Measurements from ENCODE around the gene TCOF1. TPM values are rescaled to one million over a fixed set of nuclear protein-coding genes. Genes with fewer than 3 reads are reported as not detected.

TCOF1 gene
- total and polyA plus RNA-seq, 8 donors = 21.8 to 42.6 (median 31.1) TPM

DNA sequence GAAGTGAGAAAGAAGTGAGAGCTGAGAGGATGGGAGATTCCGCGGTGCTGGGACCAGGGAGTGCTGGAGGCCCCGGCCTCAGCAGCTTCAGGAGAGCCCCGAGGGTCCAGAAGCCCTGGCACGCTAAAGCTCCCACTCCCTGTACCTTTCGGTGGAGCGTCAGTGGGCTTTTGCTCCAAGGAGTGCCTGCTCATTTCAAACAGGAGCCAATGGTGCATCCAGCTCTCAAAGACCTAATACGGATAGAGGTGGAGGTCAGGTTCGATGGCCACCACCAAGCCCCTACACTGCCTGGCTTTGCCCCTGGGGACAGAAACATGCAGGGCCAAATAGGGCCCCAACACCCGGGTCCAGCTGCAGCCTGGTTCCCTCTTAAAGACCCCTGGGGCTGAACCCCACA, 47.0 kb downstream of the TCOF1 start:
- peaks cover 0 to 92% of the 10 kb centered on the region in 2 donors for H3K36me3 ChIP-seq
- peaks cover 0 to 25% of the 10 kb centered on the region in 2 donors for H3K4me1 ChIP-seq
- TF ChIP-seq, protein P1, sequence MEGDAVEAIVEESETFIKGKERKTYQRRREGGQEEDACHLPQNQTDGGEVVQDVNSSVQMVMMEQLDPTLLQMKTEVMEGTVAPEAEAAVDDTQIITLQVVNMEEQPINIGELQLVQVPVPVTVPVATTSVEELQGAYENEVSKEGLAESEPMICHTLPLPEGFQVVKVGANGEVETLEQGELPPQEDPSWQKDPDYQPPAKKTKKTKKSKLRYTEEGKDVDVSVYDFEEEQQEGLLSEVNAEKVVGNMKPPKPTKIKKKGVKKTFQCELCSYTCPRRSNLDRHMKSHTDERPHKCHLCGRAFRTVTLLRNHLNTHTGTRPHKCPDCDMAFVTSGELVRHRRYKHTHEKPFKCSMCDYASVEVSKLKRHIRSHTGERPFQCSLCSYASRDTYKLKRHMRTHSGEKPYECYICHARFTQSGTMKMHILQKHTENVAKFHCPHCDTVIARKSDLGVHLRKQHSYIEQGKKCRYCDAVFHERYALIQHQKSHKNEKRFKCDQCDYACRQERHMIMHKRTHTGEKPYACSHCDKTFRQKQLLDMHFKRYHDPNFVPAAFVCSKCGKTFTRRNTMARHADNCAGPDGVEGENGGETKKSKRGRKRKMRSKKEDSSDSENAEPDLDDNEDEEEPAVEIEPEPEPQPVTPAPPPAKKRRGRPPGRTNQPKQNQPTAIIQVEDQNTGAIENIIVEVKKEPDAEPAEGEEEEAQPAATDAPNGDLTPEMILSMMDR (IDR thresholded peaks at IDR 0.05) = no peak
- intact Hi-C loops (cut with DNase I) = no loop called here
- ATAC-seq = no peak
- no peaks in the 10 kb centered on the region for H3K9me3 ChIP-seq
- peak in 1 of 4 donors; percentile 42 for DNase-seq
- H3K4me3 ChIP-seq = no peak overlapping the region
- no peak overlapping the region for H3K27ac ChIP-seq
- no peaks in the 10 kb centered on the region for H3K27me3 ChIP-seq

DNA sequence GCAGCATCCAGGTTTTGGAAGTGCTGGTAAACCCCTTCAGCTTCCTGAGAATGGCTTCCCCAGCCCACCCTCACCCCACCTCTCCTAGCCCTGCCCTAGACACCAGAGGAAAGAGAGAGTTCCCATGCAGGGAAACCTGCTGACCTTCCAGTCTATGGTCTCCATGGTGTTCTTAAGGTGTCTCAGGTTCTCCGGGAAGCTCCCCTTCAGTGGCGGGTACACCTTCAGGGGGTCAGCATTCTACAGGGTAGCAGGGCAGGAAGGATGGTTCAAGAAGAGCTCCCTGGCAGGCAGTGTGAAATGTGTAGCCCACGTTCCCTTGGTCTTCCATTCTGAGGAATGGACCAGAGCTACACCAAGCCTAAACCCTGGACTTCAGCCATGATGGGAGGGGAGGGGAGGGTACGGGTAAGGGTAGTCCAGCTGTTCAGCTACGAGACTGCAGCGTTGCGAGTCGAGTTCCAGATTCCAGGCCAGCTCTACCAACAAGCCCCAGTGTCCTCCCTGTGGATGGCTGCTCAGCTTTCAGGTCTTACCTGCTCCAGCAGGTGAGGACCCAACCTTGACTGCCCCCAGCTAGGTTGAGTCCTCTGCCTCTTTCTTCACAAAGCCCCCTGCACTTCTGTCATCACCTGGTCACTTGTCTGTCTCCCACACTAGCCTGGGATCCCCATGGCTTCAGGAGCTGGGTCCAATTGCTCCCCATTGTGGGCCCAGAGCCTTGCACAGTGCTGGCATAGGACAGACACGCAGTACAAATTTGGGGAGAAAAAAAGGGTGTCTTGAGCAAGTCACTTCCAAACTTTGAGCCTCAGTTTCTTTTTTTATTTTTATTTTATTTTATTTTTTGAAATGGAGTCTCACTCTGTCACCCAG, 47.7 kb downstream of the TCOF1 start:
- Histone ChIP-seq H3K4me1 (peaks cover 0 to 32% of the 10 kb centered on the region in 2 donors), H3K36me3 (peaks cover 0 to 86% of the 10 kb centered on the region in 2 donors), H3K4me3 (no peak overlapping the region), H3K27me3 (no peaks in the 10 kb centered on the region), H3K9me3 (no peaks in the 10 kb centered on the region), H3K27ac (peak overlapping the region in 1 of 2 donors; percentile 5)
- DNase-seq = no peak
- intact Hi-C loops (cut with DNase I) = no loop called here
- no peak for ATAC-seq
- TF ChIP-seq, protein P1 (IDR thresholded peaks at IDR 0.05) = no peak

DNA sequence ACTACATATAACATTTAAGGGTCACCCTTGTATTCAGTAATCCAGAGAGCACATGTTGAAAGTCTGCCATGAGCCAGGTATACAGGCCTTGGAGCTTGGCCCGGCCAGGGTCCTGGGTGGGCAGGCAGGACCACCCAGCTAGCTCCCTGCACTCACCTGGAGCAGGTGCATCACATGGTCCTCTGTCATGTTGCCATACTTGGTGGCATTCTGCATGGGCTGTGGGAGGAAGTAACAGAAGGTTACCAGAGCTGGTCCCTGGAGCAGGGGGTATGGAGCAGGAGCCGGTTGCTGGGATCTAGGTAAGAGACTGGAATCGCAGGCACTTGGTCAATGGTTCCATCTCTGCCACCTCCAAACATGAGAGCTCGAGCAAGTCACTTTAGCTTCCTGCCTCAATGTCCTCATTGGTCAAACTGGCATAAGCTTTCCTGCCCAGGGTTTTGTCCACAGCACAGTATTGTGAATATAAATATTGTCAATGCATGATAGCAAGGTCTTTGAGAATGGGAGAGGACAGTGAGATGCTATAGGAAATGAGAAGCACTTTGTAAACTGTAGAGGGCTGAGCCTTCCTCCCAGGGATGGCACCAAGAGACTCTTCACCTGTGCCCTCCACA, 48.7 kb downstream of the TCOF1 start:
- no peak for ATAC-seq
- Histone ChIP-seq H3K4me1 (peaks cover 0 to 40% of the 10 kb centered on the region in 2 donors), H3K4me3 (no peak overlapping the region), H3K27me3 (no peaks in the 10 kb centered on the region), H3K9me3 (no peaks in the 10 kb centered on the region), H3K36me3 (peaks cover 0 to 76% of the 10 kb centered on the region in 2 donors), H3K27ac (no peak overlapping the region)
- TF ChIP-seq, protein P1 (IDR thresholded peaks at IDR 0.05) = no peak
- intact Hi-C loops (cut with DNase I) = no loop called here
- DNase-seq = no peak

DNA sequence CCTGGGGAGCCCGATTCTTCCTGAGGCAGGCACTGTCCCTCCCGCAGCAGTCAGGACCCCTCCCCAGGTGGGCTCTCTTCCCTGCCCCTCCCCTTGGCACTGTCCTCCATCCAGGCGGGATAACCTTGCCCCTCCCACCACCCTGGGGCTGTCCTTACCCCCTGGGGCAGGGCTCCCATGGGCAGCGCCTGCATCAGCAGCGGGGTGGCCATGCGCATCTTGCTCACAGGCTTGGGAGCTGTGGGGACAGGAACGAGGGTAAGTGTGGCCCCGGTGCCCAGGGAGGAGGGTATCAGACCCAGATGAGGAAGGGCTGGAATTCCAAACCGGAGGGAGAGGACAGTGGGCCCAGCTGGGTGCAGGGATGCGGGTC, 49.2 kb downstream of the TCOF1 start:
- TF ChIP-seq, protein P1 (IDR thresholded peaks at IDR 0.05) = no peak
- Histone ChIP-seq H3K27ac (no peak overlapping the region), H3K9me3 (no peaks in the 10 kb centered on the region), H3K27me3 (no peaks in the 10 kb centered on the region), H3K36me3 (peaks cover 0 to 71% of the 10 kb centered on the region in 2 donors), H3K4me1 (peaks cover 0 to 45% of the 10 kb centered on the region in 2 donors), H3K4me3 (no peak overlapping the region)
- DNase-seq = no peak
- no peak for ATAC-seq
- intact Hi-C loops (cut with DNase I) = no loop called here

DNA sequence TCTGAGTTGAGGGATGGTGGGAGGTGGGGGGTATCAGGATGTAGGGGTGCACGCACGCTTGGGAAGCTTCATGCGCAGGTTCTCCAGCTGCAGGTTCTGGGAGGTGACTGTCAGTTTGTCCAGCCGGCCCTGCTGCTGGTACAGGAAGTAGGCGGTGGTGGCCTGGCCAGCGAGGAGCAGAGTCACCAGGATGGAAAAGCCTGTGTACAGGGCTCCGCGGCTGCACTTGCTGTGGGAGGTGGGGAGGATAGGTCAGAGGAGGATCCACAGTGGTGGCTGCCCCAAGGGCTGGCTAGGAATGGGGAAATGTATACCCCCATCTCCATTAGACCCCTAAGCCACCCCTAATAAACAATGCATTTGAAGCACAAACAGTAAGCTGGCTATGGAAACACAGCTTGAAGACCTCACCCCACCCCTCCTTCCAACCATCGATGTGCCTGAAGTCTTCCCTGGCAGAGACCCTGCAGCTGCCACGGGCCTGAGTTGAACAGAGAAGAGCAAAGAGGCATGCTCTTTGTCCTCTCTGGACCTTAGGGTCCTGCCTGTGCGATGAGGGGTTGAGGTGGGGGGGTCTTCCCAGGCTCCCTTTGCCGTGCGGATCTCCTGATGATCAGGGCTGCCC, 49.7 kb downstream of the TCOF1 start:
- Histone ChIP-seq H3K4me1 (peaks cover 0 to 50% of the 10 kb centered on the region in 2 donors), H3K4me3 (no peak overlapping the region), H3K27me3 (no peaks in the 10 kb centered on the region), H3K27ac (peak overlapping the region in 1 of 2 donors; percentile 97), H3K36me3 (peaks cover 0 to 66% of the 10 kb centered on the region in 2 donors), H3K9me3 (no peaks in the 10 kb centered on the region)
- intact Hi-C loops (cut with DNase I) = no loop called here
- DNase-seq = peak in 1 of 4 donors; percentile 43
- TF ChIP-seq, protein P1 (IDR thresholded peaks at IDR 0.05) = no peak
- ATAC-seq = no peak
